Measurements from ENCODE around the gene TOR1A. TPM values are rescaled to one million over a fixed set of nuclear protein-coding genes. Genes with fewer than 3 reads are reported as not detected.

Gene TOR1A
- total and polyA plus RNA-seq, 5 donors = 16.1 to 22.4 (median 18.8) TPM

GRCh38 chr9:129864991-129865647, 41.2 kb upstream of the TOR1A start:
- intact Hi-C loops (cut with DNase I) = no loop called here
- no peak overlapping the region for H3K27ac ChIP-seq (ENCODE audit: low read length)
- no peaks in the 10 kb centered on the region for H3K4me1 ChIP-seq (ENCODE audit: control insufficient read depth, insufficient read depth, low read length)
- WGBS = 58% methylated on average over 11 of the region's 11 CpGs
- ATAC-seq (no peak), DNase-seq (no peak)
- no peaks in the 10 kb centered on the region for H3K27me3 ChIP-seq (ENCODE audit: control insufficient read depth, insufficient read depth)
- no peaks in the 10 kb centered on the region for H3K9me3 ChIP-seq (ENCODE audit: control insufficient read depth, low read length)
- no peak overlapping the region for H3K4me3 ChIP-seq (ENCODE audit: low read length)

DNA sequence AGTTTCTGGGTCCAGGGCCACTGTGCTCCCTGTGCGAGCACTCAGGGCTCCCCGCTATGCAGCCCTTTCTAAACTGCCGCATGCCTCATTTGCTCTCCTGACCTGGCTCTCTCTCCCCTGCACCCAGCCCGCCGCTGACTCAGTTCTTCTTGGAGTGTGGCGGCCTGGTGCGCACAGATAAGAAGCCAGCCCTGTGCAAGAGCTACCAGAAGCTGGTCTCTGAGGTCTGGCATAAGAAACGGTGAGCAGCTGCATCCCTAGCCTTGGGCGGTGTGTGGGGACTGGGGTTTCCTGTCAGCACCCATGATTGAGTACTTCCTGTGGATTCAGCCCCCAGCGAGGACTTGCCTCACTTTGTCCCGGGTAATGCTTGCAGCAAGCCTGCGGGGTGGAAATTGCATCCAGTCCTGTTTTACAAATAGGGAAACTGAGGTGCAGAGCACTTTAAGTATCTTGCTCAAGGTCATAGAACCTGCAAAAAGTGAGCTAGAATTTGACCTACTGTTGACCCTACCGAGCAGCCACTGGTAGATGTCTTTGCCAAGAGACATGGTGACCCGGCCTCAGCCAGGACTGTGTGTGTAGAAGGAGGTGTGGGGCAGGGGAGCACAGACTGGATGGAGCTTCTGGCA, 39.2 kb upstream of the TOR1A start:
- intact Hi-C loops (cut with DNase I) = no loop called here
- ATAC-seq (no peak), DNase-seq (no peak)

DNA sequence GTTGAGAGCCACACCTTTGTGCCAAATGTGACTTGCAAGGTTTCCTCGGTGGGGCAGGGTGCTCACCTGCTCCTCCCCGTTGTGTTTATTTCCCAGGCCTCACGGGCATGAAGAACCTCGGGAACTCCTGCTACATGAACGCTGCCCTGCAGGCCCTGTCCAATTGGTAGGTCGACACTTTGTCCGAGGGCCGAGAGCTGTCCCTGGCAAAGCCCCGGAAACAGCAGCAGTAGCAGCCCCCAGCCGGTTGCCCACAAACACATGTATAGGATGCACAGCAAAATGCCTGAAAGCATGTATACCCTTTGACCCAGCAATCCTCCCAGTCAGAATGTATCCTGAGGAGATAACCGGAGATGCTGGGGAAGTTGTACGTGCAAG, 37.5 kb upstream of the TOR1A start:
- intact Hi-C loops (cut with DNase I) = no loop called here
- H3K4me1 ChIP-seq (ENCODE audit: control insufficient read depth, insufficient read depth, low read length) = no peaks in the 10 kb centered on the region
- H3K9me3 ChIP-seq (ENCODE audit: control insufficient read depth, low read length) = no peaks in the 10 kb centered on the region
- no peak for DNase-seq
- no peak for ATAC-seq
- no peak overlapping the region for H3K27ac ChIP-seq (ENCODE audit: low read length)
- WGBS = 82% methylated on average over 12 of the region's 12 CpGs
- H3K27me3 ChIP-seq (ENCODE audit: control insufficient read depth, insufficient read depth) = no peaks in the 10 kb centered on the region
- no peak overlapping the region for H3K4me3 ChIP-seq (ENCODE audit: low read length)

More for the DNA sequence above, 39.2 kb upstream of the TOR1A start:
- WGBS = 63% methylated on average over 14 of the region's 14 CpGs
- Histone ChIP-seq H3K27ac (ENCODE audit: low read length) (no peak overlapping the region), H3K27me3 (ENCODE audit: control insufficient read depth, insufficient read depth) (no peaks in the 10 kb centered on the region), H3K9me3 (ENCODE audit: control insufficient read depth, low read length) (no peaks in the 10 kb centered on the region), H3K4me3 (ENCODE audit: low read length) (no peak overlapping the region), H3K4me1 (ENCODE audit: control insufficient read depth, insufficient read depth, low read length) (no peaks in the 10 kb centered on the region)

- no peak for ATAC-seq
- intact Hi-C loops (cut with DNase I) = no loop called here
- 74% methylated on average over 11 of the region's 11 CpGs for WGBS
- no peak for DNase-seq
- H3K4me3 ChIP-seq (ENCODE audit: low read length) = no peak overlapping the region
- H3K27me3 ChIP-seq (ENCODE audit: control insufficient read depth, insufficient read depth) = no peaks in the 10 kb centered on the region
- no peak overlapping the region for H3K27ac ChIP-seq (ENCODE audit: low read length)
- H3K4me1 ChIP-seq (ENCODE audit: control insufficient read depth, insufficient read depth, low read length) = no peaks in the 10 kb centered on the region
- no peaks in the 10 kb centered on the region for H3K9me3 ChIP-seq (ENCODE audit: control insufficient read depth, low read length)
These were observed 36.9 kb upstream of the TOR1A start for GRCh38 chr9:129860653-129861446.

DNA sequence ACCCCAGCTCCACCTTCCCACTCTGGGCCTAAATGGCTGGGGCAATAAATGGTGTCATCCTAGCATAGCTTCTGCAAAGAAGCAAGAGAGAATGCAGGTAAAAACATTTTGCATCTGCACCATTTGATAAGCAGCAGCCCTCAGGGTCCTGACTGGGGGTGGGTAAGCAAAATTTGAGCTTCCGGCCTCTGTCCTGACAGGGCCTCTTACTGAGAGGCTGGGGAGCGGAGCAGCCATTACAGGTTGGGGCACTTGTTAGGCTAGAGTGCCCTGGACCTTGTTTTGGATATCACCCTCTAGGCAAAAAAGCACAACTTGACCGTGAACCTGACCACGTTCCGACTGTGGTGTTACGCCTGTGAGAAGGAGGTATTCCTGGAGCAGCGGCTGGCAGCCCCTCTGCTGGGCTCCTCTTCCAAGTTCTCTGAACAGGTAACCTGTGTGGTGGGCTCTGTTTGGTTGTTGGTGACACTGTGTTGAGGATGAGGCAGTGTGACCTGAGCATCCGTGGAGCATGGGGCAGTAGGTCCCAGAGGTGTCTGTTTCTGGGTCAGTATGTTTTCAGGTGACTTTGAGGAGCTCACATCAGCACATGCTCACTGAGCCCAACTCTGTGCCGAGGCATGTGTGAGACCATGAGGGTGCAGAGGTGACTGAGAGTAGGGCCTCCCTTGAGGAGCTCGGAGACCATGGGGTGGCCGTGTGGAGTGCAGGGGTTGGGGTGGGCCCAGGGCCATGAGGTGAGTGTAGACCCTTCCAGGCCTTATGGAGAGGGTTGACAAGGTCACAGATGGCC, 34.4 kb upstream of the TOR1A start:
- Histone ChIP-seq H3K27ac (ENCODE audit: low read length) (no peak overlapping the region), H3K4me3 (ENCODE audit: low read length) (no peak overlapping the region), H3K9me3 (ENCODE audit: control insufficient read depth, low read length) (no peaks in the 10 kb centered on the region), H3K4me1 (ENCODE audit: control insufficient read depth, insufficient read depth, low read length) (no peaks in the 10 kb centered on the region), H3K27me3 (ENCODE audit: control insufficient read depth, insufficient read depth) (no peaks in the 10 kb centered on the region)
- ATAC-seq (no peak), DNase-seq (no peak)
- intact Hi-C loops (cut with DNase I) = no loop called here
- WGBS = 88% methylated on average over 11 of the region's 11 CpGs

DNA sequence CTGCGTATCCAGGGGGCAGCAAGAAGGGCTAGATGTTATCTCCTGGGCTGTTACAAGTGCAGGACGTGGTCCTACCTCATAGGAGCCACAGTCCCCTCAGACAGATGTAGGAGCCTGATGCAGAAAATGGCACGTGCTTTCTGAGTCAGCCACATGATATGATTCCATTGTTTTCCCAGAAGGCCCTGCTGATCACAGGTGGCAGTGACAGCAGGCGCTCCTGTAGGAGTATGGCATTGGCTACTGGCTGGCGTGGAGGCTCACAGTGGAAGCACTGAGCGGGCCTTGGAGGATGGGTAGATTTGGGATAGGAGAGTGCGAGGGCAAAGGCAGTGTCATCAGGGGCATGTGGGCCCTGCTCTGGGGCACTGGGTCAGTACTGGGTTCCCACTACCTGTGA, 33.3 kb upstream of the TOR1A start:
- H3K9me3 ChIP-seq (ENCODE audit: control insufficient read depth, low read length) = no peaks in the 10 kb centered on the region
- 92% methylated on average over 7 of the region's 7 CpGs for WGBS
- ATAC-seq (no peak), DNase-seq (no peak)
- no peak overlapping the region for H3K27ac ChIP-seq (ENCODE audit: low read length)
- no peaks in the 10 kb centered on the region for H3K4me1 ChIP-seq (ENCODE audit: control insufficient read depth, insufficient read depth, low read length)
- intact Hi-C loops (cut with DNase I) = no loop called here
- no peak overlapping the region for H3K4me3 ChIP-seq (ENCODE audit: low read length)
- H3K27me3 ChIP-seq (ENCODE audit: control insufficient read depth, insufficient read depth) = no peaks in the 10 kb centered on the region

DNA sequence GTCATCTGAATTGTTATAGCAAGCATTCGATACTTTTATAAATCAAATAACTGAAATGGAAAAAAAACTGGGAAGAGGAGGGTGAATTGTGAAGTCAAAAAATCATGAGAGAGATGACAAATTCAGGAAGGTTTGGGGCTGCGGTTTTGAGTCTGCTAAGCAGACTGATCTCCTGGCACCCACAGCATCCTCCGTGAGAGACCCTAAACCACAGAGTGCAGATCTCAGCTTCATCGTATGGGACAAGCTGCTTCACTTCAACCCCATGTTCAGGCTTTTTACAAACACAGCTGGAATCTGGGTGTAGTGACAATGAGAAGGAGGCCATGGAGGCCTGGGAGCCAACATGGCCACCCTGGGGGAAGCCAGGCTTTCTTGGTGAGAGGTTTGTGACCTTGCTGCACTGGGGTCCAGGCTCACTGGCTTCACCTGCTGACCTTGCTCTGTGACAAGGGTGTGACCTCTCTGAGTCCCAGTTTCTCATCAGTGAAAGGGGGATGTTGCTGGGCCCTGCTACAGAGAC, 30.7 kb upstream of the TOR1A start:
- WGBS = 95% methylated on average over 4 of the region's 4 CpGs

DNA sequence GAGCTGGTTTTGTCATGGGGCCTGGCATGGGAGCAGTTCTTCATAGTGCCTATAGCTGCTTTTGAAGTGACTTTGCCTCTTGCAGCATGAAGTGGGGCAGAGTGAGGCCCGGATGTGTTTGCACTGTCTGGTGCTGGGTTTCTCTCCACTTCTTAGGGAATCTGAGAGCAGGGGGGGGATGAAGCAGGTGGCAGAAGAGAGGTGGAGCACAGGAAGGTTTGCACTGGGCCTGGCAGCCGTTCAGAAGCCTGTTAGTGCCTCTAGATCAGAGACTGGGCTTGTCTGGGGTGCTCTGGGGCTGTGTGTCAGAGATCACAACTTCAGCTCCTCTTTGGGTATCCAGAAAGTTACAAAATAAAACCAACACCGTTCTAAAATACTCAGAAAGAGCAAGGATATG, 29.7 kb upstream of the TOR1A start:
- 61% methylated on average over 3 of the region's 3 CpGs for WGBS
- Histone ChIP-seq H3K27me3 (ENCODE audit: control insufficient read depth, insufficient read depth) (no peaks in the 10 kb centered on the region), H3K4me1 (ENCODE audit: control insufficient read depth, insufficient read depth, low read length) (no peaks in the 10 kb centered on the region), H3K9me3 (ENCODE audit: control insufficient read depth, low read length) (no peaks in the 10 kb centered on the region), H3K27ac (ENCODE audit: low read length) (no peak overlapping the region), H3K4me3 (ENCODE audit: low read length) (no peak overlapping the region)
- DNase-seq (no peak), ATAC-seq (no peak)
- intact Hi-C loops (cut with DNase I) = no loop called here

More for the DNA sequence above, 30.7 kb upstream of the TOR1A start:
- intact Hi-C loops (cut with DNase I) = no loop called here
- ATAC-seq (no peak), DNase-seq (no peak)
- Histone ChIP-seq H3K27ac (ENCODE audit: low read length) (no peak overlapping the region), H3K4me1 (ENCODE audit: control insufficient read depth, insufficient read depth, low read length) (no peaks in the 10 kb centered on the region), H3K4me3 (ENCODE audit: low read length) (no peak overlapping the region), H3K9me3 (ENCODE audit: control insufficient read depth, low read length) (no peaks in the 10 kb centered on the region), H3K27me3 (ENCODE audit: control insufficient read depth, insufficient read depth) (no peaks in the 10 kb centered on the region)

GRCh38 chr9:129852579-129852978, 28.6 kb upstream of the TOR1A start:
- Histone ChIP-seq H3K4me1 (ENCODE audit: control insufficient read depth, insufficient read depth, low read length) (no peaks in the 10 kb centered on the region), H3K9me3 (ENCODE audit: control insufficient read depth, low read length) (no peaks in the 10 kb centered on the region), H3K27me3 (ENCODE audit: control insufficient read depth, insufficient read depth) (no peaks in the 10 kb centered on the region), H3K27ac (ENCODE audit: low read length) (no peak overlapping the region), H3K4me3 (ENCODE audit: low read length) (no peak overlapping the region)
- WGBS = 74% methylated on average over 5 of the region's 5 CpGs
- DNase-seq = no peak
- no peak for ATAC-seq
- intact Hi-C loops (cut with DNase I) = no loop called here

GRCh38 chr9:129851821-129852220, 27.9 kb upstream of the TOR1A start:
- no peaks in the 10 kb centered on the region for H3K9me3 ChIP-seq (ENCODE audit: control insufficient read depth, low read length)
- no peaks in the 10 kb centered on the region for H3K27me3 ChIP-seq (ENCODE audit: control insufficient read depth, insufficient read depth)
- intact Hi-C loops (cut with DNase I) = no loop called here
- H3K4me3 ChIP-seq (ENCODE audit: low read length) = no peak overlapping the region
- H3K4me1 ChIP-seq (ENCODE audit: control insufficient read depth, insufficient read depth, low read length) = no peaks in the 10 kb centered on the region
- no peak for ATAC-seq
- DNase-seq = no peak
- no peak overlapping the region for H3K27ac ChIP-seq (ENCODE audit: low read length)
- 74% methylated on average over 5 of the region's 5 CpGs for WGBS
